HG03469 (cell line): ENCODE measurements around the gene SPNS3.

Source experiments
- ATAC-seq: cut with Tn5 transposase; IDR thresholded peaks from one replicate; pipeline ENCODE4 v1.9.1; 2021; ENCODE audit warnings: mild to moderate bottlenecking, moderate library complexity, moderate number of reproducible peaks; ENCODE audit not compliant: unreplicated experiment

The SPNS3 gene

DNA sequence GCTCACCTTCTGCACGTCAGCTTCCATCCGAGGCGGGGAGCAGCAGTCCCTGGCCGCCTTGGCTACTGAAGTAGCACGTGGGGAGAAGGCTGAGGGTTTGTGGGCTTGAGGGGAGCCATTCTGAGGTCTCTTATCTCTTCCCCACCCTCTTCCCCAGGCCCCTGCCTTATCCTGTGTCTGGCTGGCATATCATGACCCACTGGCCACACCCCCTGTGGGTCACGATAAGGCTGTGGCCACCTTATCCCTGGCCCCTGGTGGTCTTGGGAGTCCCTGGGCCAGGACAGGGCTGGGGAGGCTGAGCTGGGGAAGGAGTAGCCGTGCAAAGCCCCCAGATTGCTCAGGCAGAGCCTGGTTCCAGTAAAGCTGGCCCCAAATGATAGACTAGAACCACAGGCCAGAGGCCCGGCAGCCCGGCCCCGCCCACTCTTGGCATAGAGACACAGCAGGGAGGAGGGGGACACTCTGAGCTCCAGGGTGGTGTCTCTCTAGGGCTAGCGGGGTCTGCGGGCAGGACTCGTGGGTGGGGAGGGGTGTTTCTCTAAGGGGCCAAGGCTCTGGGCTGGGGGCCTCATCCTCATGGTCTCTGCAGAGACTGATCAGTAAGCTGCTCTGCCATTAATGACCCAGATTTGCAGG, 72.6 kb downstream of the SPNS3 start:
- no peak for ATAC-seq

DNA sequence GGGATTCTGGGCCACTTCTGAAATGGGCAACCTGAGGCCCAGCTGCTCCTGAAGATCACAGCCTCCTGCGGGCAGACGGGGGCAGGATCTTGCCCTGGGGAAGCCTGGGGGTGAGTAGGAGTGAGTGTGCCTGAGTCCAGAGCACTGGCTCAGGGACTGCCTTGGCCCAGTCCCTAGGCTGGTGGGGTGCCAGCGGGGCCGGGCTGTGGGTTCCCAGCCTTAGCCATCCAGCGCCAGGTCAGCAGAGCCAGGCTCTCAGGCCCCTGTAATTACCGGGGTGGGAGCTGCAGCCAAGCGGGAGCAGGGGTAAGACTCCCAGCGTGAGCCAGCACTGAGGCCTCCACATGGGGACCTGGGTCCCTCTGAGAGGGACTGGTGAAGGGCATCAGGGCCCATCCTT, 73.2 kb downstream of the SPNS3 start:
- no peak for ATAC-seq

DNA sequence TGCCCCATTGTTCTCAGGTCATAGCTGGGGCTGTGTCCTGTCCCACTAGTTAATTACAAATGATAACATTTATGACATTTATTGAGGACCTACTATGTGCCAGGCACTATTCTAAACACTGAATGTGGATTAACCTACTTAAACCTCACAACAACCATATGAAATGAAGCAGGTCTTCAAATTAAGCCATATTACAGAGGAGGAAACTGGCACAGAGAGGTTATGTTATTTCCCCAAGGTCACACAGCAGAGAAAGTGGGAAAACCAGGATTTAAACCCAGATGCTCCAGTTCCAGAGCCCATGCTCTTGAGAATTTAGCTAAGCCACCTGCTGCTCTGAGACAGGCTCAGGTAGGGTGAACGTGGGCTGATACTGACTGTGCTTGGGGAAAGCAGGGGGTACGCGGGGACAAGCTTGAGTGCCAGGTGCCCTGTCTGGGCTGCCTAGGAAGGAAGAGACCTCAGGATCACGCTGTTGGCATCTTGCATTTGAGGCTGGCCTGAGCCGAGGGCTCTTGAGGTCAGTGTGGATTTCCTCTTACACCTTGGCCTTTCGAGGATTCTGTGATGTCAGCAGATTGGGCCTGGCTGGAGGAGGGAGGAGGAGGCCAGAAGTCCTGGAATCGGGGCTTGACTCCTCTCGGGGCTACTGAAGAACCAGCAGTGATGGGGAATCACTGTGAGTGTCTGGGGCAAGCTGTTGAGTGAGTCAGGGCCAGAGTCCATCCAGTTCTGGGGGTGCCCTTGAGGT, 73.8 kb downstream of the SPNS3 start:
- no peak for ATAC-seq

DNA sequence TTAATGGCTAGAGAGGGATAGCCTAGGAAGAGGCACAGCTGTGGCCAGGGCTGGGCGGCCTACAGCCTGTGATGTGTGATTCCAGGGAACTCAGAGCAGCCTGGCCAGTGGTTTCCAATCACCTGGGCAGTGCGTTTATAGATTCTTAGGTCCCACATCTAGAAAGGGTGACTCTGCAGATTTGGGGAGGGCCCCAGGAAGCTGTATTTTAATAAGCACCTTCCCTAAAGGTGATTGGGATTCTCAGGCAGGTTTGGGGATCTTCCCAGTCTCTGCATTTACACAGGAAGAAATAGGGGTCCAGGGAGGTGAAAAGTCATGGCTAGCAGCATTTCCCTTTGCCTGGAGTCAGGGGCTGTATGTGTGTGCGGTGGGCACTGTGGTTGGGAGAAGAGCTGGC, 74.5 kb downstream of the SPNS3 start:
- ATAC-seq, result no peak

DNA sequence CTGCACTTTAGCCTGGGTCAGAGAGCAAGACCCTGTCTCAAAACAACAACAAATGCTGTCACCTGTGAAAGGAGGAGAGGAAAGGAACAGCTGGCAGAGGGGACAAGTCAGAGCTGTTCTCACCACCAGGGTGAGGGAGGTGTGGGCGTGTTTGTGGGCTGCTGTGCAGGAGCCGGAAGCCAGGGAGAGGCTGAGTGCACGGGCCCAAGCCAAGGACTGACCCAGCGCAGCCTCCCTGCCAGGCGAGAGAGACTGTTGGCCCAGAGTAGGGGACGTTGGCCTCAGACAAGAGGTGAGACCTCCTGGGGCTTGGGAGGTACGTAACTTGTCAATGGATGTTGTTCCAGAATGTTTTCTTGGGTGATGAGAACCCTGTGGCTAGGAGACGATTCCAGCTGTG, 75.7 kb downstream of the SPNS3 start:
- ATAC-seq, result no peak

DNA sequence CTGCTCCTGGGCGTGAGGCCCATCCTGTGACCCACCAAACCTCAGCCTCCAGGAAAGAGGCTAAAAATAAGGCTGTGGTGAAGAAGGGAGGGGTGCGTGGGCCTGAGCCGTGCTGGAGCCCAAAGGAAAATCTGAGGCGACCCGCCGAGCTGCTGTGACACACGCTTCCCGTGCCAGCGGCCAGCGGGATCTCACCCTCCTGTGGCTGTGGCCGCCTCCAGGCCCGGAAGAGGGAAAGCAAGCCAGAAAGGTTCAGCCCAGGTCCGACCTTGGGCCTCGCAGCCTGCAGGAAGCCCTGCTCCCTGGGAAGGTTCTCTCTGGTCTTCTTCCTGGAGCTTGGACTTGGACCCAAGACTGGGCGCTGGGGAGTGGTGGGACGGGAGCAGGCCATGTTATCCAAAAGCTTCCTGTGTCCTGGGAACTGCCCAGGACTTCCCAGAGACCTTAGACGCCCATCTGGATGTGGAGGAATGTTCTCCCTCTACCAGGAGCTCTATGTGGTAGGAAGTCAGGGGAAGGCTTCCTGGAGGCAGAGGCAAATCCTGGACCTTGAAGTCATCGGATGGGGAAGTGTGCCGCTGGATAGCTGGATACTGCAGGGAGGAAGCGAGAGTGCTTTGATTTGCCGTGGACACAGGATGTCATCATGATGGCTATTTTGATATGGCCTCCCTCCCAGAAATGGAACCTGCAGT, 76.3 kb downstream of the SPNS3 start:
- ATAC-seq, result no peak

DNA sequence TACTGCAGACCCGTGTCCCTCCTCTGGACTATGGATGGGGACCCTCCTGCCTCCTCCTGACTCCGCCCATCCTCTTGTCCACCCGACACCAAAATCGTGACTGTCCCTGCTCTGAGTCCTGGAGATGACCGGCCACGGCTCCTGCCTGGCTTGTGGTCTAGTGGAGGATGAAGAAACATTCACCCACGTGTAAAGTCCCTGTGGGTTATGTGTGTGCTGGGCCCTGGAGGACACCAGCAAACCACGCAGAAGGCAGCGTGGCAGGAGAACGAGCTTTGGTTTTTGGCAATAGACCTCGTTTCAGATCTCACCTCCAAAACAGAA, 76.8 kb downstream of the SPNS3 start:
- ATAC-seq, result no peak

DNA sequence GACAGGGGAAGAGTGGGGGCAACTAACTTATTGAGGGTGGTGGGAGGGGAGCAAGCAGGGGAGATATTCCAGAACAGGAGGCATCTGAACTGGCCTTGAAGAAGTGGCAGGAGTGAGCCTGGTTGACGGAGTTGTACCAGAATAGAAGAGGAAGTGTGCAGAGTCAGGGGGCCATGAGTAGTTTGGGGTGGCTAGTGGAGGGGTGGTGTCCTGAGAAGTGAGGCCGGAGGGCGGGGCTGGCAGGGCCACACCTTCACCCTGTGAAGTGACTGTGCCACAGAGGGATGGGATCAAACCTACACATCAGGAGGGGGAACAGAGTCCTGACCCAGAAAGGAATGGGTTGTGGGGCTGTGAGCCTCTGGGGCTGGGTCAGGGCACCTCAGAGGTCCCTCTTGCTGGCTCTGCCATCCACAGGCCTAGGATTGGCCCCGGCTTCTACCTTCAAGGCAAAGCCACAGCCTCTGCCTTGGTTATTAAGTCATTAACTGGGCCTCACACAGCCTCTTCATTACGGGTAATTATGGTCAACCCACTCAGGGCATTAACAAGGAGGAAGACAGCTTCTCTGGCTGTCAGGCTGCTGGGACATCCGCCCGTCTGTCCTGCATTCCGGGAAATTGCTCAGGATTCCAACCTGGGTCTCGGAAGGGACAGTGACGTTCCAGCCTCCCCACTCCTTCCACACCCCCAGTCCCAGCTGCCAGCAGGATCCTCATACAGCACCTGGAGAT, 77.6 kb downstream of the SPNS3 start:
- no peak for ATAC-seq

DNA sequence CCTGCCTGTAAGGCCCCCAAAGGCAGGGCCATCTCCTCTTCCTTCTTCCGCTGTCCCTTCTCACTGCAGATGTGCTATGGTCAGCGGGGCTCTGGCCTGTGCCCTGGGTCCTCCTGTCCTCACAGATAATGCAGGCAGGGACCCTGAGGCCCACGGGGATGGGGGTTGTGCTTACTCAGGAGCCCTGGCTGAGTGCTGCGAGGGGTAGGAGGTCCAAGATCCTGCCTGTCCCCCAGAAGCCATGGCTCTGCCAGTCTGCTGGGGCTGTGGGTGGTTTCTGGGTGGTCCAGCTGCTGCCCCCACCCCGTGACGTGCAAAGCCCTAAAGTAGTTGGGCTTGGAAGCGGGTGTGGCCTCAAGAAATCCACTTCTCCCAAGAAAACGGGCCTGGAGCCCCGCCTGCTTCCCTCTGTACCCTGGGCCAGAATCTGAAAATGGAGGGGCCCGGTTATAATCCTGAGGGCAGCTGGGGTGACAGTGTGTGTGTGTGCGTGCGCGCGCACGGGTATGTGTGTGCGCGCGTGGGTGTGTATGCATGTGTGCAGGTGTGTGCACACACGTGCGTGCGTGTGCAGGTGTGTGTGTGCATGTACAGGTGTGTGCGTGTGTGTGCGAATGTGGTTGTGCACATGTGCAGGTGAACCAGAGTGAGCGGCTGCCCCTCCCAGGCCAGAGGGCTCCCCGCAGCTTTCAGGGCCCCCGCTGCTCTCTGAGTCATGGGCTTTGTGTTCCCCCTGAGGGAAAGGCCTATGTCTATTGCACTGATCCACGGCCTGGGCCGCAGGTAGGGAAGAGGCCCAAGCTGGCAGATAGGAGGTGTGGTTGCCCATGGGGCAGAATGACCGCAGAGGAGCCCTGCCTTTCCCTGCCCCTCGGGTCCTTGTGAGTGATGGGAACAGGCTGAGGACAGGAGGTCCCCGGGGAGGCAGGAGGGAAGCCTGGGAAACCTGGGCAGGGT, 78.7 kb downstream of the SPNS3 start:
- no peak for ATAC-seq

DNA sequence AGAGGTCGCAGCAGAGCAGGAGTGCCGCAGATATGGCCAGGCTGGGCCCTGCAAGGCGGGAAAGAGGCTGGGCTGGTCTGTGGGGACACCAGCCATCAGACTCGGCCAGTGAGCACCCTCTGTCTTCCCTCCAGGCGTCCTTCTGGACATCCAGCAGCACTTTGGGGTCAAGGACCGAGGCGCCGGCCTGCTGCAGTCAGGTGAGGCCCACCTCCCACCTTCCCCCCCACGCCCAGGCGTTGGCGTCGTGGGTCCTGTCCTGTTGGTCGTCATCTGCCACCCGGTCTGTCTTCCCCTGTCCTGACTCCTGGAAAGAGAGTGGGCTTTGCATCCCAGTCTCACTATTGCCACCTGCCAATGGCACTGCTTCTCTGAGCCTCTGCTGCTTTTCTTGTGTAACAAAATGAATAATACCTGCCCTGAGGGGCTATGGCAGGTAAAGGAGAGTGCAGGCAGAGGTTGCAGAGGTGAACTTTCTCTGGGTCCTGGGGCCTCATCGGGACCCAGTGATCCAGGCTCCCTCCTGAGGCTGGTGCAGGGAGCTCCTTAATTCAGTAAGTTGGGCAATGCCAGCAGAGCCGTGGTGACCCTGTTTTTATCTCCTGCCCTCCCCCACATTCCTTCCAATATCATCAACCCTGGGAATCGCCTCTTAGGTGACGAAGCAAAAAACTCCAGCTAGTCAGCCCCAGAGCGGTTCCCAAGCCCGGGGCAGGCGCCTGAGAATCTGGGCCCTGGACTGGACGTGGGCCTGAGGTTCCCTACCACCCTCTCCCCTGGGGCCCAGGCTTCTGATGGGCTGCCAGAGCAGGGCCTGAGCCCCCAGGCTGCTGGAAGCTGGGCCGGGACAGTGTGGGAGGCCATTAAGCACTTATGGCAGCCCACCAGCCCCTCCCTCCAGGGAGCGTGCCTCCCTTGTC, 79.6 kb downstream of the SPNS3 start:
- ATAC-seq, result no peak

DNA sequence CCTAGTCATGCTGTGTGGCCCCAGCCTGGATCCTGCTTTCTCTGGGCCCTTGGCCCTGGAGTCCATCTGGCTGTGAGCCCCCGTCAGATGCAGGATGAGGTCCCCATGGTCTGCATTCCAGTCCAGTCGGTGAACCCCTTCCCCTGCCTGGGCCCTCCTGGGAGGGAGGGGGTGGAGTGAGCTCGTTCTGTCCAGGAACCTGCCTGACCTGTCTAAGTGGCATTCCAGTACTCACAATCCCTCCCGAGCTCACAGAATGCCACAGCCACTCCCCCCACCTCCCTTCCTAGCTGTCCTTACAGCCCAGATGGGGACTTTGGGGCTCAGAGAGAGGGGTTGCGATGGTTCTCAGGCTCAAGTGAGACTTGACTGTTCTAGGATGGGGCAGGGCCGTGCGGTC, 80.5 kb downstream of the SPNS3 start:
- no peak for ATAC-seq

DNA sequence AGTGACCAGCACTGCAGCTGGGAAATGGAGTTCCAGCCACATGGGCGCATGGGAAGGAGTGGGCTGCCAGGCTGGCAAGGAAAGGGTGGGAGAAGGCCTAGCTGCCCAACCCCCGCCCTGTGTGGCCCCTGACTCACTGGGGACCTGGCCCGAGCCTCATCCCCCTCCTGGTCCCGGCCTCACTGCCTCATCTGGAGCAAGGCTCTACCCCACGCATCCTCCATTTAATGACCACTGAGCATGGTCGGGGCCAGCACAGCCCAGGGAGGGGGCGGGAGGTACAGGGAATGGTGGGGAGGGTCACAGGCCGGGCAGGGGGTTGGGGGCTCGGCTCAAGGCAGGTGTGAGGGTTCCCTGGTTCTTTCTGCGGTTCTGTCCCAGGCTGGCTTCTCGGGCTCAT, 81.0 kb downstream of the SPNS3 start:
- no peak for ATAC-seq

DNA sequence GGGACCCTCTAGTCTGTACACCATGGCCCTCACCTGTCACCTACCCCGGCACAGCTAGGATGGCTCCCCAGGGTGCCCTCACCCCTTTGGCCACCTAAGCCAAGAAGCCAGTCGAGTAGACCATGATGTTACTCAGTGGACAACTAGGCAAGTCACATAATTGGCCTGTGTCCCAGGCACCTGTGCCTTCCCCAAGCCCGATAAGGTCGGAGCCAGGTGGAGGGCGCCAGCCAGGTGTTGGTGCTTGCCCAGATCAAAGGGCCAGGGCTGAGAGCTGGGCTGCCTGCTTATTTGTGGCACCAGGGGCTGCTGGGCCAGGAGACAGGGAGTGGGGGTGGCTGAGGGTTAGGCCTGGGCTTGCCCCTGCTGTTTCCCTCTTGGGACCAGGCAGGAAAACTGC, 81.8 kb downstream of the SPNS3 start:
- no peak for ATAC-seq

DNA sequence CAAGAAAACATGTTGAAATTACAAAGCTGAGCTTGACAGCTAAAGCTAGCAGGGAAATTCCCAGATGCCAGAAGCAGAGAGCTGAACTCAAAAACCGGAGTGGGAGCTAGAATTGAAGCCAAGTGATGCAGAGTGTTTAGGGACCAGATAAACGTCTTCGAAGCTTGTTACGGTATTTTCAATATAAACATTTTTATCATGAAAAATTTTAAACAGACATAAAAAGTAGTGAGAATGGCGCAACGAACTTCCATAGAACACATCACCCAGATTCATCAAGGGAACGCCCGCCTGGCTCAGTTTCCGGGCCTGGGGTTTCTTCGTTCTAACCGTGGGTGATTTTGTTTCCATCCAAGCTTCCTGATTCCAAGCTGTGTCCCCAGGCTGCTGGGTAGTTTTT, 83.0 kb downstream of the SPNS3 start:
- no peak for ATAC-seq

DNA sequence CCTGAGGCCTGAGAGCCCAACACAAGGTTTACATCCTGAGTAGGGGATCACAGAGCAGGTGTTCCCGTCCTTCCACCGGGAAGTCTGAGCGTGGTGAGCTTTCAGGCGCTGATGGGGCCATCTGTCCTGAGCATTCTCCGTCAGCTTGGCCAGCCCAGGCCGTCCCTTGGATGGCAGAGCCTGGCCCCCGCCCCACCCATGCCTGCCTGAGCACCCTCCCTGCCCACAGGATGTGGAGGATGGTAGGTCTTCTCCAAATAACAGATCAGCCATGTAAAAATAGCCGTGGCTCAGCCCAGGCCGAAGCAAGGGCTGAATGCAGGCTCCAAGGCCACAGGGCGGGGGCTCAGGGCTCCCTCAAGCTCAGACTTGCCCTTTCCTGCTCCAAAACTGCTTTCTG, 85.2 kb downstream of the SPNS3 start:
- ATAC-seq, result no peak

DNA sequence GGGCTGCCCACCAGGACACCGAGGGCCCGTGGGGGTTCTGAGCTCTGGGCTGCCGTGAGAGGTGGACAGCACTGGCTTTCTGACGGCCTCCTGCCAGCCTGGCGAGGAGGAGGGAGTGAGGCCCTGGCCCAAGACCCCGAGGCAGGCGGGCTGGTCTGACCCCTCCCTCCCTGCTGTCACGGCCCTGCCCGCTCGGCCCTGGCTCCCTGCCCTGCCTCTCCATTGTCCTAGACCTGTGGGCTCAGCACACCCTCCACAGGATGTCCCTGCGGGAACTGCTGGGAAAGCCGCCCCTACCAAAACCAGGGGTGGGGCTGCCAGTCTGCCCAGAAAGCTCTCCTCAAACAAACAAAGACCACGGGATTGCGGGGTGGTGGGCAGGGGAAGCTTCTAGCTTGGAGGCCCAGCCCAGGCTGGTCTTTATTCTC, 85.6 kb downstream of the SPNS3 start:
- no peak for ATAC-seq

DNA sequence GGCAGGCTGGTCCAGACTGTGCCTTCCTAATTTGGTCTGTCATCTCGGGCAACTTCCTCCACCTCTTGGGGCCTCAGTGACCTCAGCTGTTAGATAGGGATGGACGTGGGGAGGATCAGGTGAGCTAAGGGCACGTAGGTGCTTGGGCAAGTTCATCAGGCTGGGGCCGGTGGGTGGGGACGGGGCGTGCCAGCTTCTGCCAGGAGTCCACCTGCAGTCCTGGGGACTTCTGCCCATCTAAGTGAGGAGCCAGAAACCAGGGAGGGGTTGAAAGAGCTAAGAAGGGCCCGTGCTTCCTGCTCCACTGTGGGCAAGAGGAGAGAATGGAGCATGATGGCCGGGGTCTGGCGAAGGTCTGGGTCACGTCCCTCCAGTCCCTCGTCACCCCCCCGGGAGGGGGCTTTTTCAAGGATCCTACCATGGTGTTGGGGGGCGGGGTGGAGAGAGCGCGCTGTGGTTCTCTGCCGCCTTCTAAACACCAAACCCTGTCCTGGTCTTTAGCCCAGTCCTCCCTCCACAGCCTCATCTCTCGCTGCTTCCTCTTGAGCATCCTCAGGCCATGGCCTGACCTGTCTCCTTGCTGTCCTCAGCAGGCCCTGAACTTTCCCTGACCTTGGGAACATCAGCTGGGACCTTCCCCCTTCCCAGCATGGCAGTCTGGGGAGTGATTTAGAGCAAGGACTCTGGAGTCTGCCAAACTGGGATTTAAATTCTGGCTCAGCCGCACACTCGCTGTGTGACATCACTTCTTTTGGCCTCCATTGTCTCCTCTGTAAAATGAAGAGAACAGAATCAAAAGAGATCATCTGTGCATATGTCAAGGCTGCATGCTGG, 86.5 kb downstream of the SPNS3 start:
- ATAC-seq, result no peak

DNA sequence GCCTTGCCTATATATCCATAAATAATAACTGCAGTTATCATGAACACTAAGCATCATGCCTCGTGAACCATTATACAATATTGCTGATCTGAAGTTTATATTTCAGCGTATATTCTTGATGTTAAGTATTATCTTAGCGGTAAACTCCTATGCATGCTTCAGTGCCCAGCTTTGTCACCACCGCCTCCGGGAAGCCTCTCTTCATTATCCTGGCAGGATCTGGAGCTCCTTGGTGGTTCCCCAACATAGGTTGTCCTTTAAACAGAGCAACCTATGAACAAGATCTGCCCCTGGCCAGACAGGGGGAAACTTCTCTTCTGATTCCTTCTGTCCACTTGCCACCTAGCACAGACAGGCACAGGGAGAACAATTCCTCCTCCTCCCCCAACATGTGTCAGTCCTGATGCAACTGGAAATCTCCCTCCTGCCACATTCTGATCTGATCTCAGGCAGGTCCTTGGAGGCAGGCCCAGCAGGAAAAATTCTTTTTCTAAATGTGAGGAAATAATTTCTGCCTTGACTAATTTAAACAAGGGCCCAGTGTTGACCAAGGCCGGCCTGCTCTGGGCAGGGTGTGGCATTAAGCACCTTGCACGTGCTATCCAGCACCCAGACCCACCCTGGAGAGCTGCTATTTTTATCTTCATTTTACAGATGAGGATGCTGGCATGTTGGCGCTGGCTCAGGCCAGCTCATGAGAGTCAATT, 87.3 kb downstream of the SPNS3 start:
- no peak for ATAC-seq
